HEK293 (cell line): ENCODE results near the gene SLC8A3.

Experiments
- AEBP2 ChIP-seq: fragments of 450-650 bp; formaldehyde crosslinking; IDR thresholded peaks from 2 replicates; pipeline ENCODE4 v1.5.1; 2016; ENCODE audit warnings: missing biosample characterization, missing genetic modification characterization, borderline replicate concordance
- FEZF1 ChIP-seq: fragments of 450-650 bp; formaldehyde crosslinking; IDR thresholded peaks from 2 replicates; pipeline ENCODE4 v1.5.1; 2016; ENCODE audit warnings: missing biosample characterization, missing genetic modification characterization
- GLI2 ChIP-seq: fragments of 450-650 bp; formaldehyde crosslinking; IDR thresholded peaks from 2 replicates; pipeline ENCODE4; 2017; ENCODE audit warnings: missing biosample characterization, missing genetic modification characterization, low read depth, borderline replicate concordance
- GLIS1 ChIP-seq: fragments of 450-650 bp; formaldehyde crosslinking; IDR thresholded peaks from 2 replicates; pipeline ENCODE4 v1.5.1; 2016; ENCODE audit warnings: missing biosample characterization, missing genetic modification characterization
- HIC1 ChIP-seq: fragments of 450-650 bp; formaldehyde crosslinking; IDR thresholded peaks from 2 replicates; pipeline ENCODE4 v1.5.1; 2016; ENCODE audit warnings: missing biosample characterization, missing genetic modification characterization
- IKZF3 ChIP-seq: fragments of 450-650 bp; IDR thresholded peaks from 2 replicates; pipeline ENCODE4 v1.5.0; 2018; ENCODE audit warnings: missing biosample characterization, mild to moderate bottlenecking, missing genetic modification characterization, moderate library complexity
- OSR2 ChIP-seq: fragments of 450-650 bp; formaldehyde crosslinking; IDR thresholded peaks from 2 replicates; pipeline ENCODE4 v1.5.1; 2016; ENCODE audit warnings: missing biosample characterization, missing genetic modification characterization
- PRDM10 ChIP-seq: fragments of 450-650 bp; formaldehyde crosslinking; IDR thresholded peaks from 2 replicates; pipeline ENCODE4 v1.5.1; 2016; ENCODE audit warnings: missing biosample characterization, missing genetic modification characterization
- SETDB1 ChIP-seq: IDR thresholded peaks from one replicate; pipeline ENCODE4 v1.6.1; 2017; ENCODE audit warnings: mild to moderate bottlenecking, low read length, moderate library complexity, mixed read lengths; ENCODE audit not compliant: insufficient read length
- ZBTB10 ChIP-seq: fragments of 450-650 bp; formaldehyde crosslinking; IDR thresholded peaks from 2 replicates; pipeline ENCODE4 v1.5.1; 2016; ENCODE audit warnings: missing biosample characterization, missing genetic modification characterization
- ZBTB7A ChIP-seq: fragments of 450-650 bp; formaldehyde crosslinking; IDR thresholded peaks from 2 replicates; pipeline ENCODE4 v1.5.1; 2016; ENCODE audit warnings: low read depth, missing biosample characterization, missing genetic modification characterization
- ZFP69B ChIP-seq: fragments of 450-650 bp; formaldehyde crosslinking; IDR thresholded peaks from 2 replicates; pipeline ENCODE4 v1.5.1; 2016; ENCODE audit warnings: missing biosample characterization, missing genetic modification characterization
- ZIC2 ChIP-seq: fragments of 450-650 bp; formaldehyde crosslinking; IDR thresholded peaks from 2 replicates; pipeline ENCODE4 v1.5.1; 2016; ENCODE audit warnings: missing biosample characterization, missing genetic modification characterization
- ZNF121 ChIP-seq: fragments of 450-650 bp; formaldehyde crosslinking; IDR thresholded peaks from 2 replicates; pipeline ENCODE4 v1.5.1; 2016; ENCODE audit warnings: missing biosample characterization, missing genetic modification characterization
- ZNF18 ChIP-seq: fragments of 450-650 bp; formaldehyde crosslinking; IDR thresholded peaks from 2 replicates; pipeline ENCODE4 v1.5.1; 2016; ENCODE audit warnings: missing biosample characterization, missing genetic modification characterization
- ZNF274 ChIP-seq, 2 experiments: fragments of 200-500 bp in 1 of 2; fragments of 450-650 bp in 1 of 2; sonication (Bioruptor generic) in 1 of 2; formaldehyde crosslinking in 1 of 2; IDR thresholded peaks; 2 replicates each; pipeline versions ENCODE4 v1.5.1 to v1.6.1; 2014 to 2016; ENCODE audit warnings: borderline replicate concordance in 1 of 2, inconsistent platforms in 1 of 2, low read length in 1 of 2, missing biosample characterization in 1 of 2, missing genetic modification characterization in 1 of 2
- ZNF311 ChIP-seq: fragments of 450-650 bp; formaldehyde crosslinking; IDR thresholded peaks from 2 replicates; pipeline ENCODE4 v1.5.1; 2017; ENCODE audit warnings: missing biosample characterization, missing genetic modification characterization, borderline replicate concordance
- ZNF394 ChIP-seq: fragments of 450-650 bp; formaldehyde crosslinking; IDR thresholded peaks from 2 replicates; pipeline ENCODE4 v1.5.1; 2016; ENCODE audit warnings: missing biosample characterization, missing genetic modification characterization, mild to moderate bottlenecking, moderate library complexity, borderline replicate concordance
- ZNF530 ChIP-seq: fragments of 450-650 bp; formaldehyde crosslinking; IDR thresholded peaks from 2 replicates; pipeline ENCODE4 v1.5.1; 2016; ENCODE audit warnings: low read depth, missing biosample characterization, missing genetic modification characterization
- ZNF600 ChIP-seq: fragments of 450-650 bp; formaldehyde crosslinking; IDR thresholded peaks from 2 replicates; pipeline ENCODE4 v1.5.1; 2016; ENCODE audit warnings: missing biosample characterization, missing genetic modification characterization
- ZNF76 ChIP-seq: fragments of 450-650 bp; formaldehyde crosslinking; IDR thresholded peaks from 2 replicates; pipeline ENCODE4; 2016; ENCODE audit warnings: low read depth, missing biosample characterization, missing genetic modification characterization, borderline replicate concordance
- ZNF777 ChIP-seq: fragments of 450-650 bp; formaldehyde crosslinking; IDR thresholded peaks from 2 replicates; pipeline ENCODE4 v1.5.1; 2017; ENCODE audit warnings: missing biosample characterization, missing genetic modification characterization, borderline replicate concordance
- ZNF843 ChIP-seq: fragments of 450-650 bp; formaldehyde crosslinking; IDR thresholded peaks from 2 replicates; pipeline ENCODE4 v1.5.1; 2016; ENCODE audit warnings: missing biosample characterization, missing genetic modification characterization
- ZSCAN18 ChIP-seq: fragments of 450-650 bp; formaldehyde crosslinking; IDR thresholded peaks from 2 replicates; pipeline ENCODE4 v1.5.1; 2016; ENCODE audit warnings: missing biosample characterization, missing genetic modification characterization

Gene SLC8A3

DNA sequence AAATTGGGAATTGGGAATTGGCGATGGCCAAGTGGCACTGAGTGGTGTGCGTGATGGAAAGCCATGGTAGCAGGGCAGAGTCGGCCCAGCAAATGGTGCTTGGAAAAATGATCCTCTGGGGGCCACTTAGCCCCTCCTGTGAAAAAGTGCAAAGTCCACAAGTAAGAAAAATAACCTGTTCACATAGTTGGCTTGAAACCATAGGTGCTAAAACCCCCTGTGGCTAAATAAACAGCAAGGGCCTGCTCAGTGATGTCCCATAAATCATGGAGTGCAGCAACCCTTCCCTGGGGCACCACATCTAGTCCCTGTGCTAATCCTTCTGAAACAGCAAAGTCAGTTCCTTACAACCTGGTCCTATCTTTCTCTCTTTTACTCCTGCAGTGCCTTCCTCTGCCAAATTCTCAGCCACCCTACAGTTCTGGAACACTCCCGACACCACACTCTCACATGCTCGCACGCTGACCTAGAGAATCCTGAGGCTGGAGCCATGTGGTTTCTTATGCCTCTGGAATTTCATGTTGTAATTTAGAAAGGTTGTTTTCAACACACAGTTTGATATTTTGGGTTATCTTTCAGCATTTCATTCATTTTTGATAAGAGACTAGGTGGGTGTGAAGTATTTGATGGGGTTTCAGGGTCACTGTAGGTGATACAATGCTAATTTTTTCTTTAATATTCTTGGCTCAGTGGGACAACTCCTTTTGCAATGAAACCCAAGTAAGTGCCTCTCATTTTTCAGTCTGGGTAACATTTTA lies 186.0 kb downstream of the SLC8A3 start (continued):
- peak; percentile 69 for TF ChIP-seq ZNF18
- TF ChIP-seq ZSCAN18 (tag by site-specific recombination): 0 out of 2 replicates have a peak, but pooled peaks have one; percentile 27
- peak; percentile 78 for TF ChIP-seq ZNF394 (tag by site-specific recombination)
- TF ChIP-seq FEZF1 (tag by site-specific recombination): peak; percentile 98
- peak; percentile 65 for TF ChIP-seq ZNF600 (tag by site-specific recombination)
- no peak for TF ChIP-seq ZFP69B (tag by site-specific recombination)
- no peak for TF ChIP-seq ZBTB7A
- TF ChIP-seq ZNF843 (tag by site-specific recombination): peak; percentile 85
- peak; percentile 97 for TF ChIP-seq ZIC2 (tag by site-specific recombination)
- no peak for TF ChIP-seq AEBP2 (tag by site-specific recombination)
- TF ChIP-seq ZNF121: 0 out of 2 replicates have a peak, but pooled peaks have one; percentile 36
- TF ChIP-seq ZNF530: no peak
- no peak for TF ChIP-seq SETDB1
- peak; percentile 75 for TF ChIP-seq OSR2
- TF ChIP-seq GLIS1 (tag by site-specific recombination): peak; percentile 97
- peak; percentile 46; the same call in 1 of the 2 replicates for TF ChIP-seq PRDM10 (tag by site-specific recombination)
- no peak for TF ChIP-seq ZNF777
- TF ChIP-seq ZNF76 (tag by site-specific recombination): 0 out of 2 replicates have a peak, but pooled peaks have one; percentile 26
- no peak for TF ChIP-seq ZNF311 (tag by site-specific recombination)
- TF ChIP-seq HIC1 (tag by site-specific recombination): no peak
- peak; percentile 59 for TF ChIP-seq IKZF3 (tag by site-specific recombination)
- TF ChIP-seq ZBTB10 (tag by site-specific recombination): no peak
- TF ChIP-seq ZNF274 (IDR thresholded peaks at IDR 0.05; ENCODE audit: low read length): no peak
- no peak for TF ChIP-seq ZNF274 (tag by site-specific recombination; IDR thresholded peaks at IDR 0.05; ENCODE audit: borderline replicate concordance)
- peak; percentile 76; the same call in 1 of the 2 replicates for TF ChIP-seq GLI2 (tag by site-specific recombination)
